ENCODE data around the gene PAPPA2.

The PAPPA2 gene

GRCh38 chr1:176775378-176775777, 312.4 kb downstream of the PAPPA2 start:
- DNase-seq = no peak

- no peak for DNase-seq
Observed at GRCh38 chr1:176775996-176776395, 313.0 kb downstream of the PAPPA2 start.

GRCh38 chr1:176778056-176778455, 315.1 kb downstream of the PAPPA2 start:
- DNase-seq = no peak

GRCh38 chr1:176779992-176780328, 317.0 kb downstream of the PAPPA2 start:
- no peak for DNase-seq

- DNase-seq = no peak
Observed at GRCh38 chr1:176783309-176783708, 320.3 kb downstream of the PAPPA2 start.

- no peak for DNase-seq
Observed at GRCh38 chr1:176785056-176785455, 322.1 kb downstream of the PAPPA2 start.

- no peak for DNase-seq
Observed at GRCh38 chr1:176785791-176786190, 322.8 kb downstream of the PAPPA2 start.

- no peak for DNase-seq
Observed at GRCh38 chr1:176786274-176786673, 323.3 kb downstream of the PAPPA2 start.

GRCh38 chr1:176789571-176790090, 326.7 kb downstream of the PAPPA2 start:
- DNase-seq = no peak

- DNase-seq = no peak
Observed at GRCh38 chr1:176790786-176791185, 327.8 kb downstream of the PAPPA2 start.

- no peak for DNase-seq
Observed at GRCh38 chr1:176791906-176792305, 328.9 kb downstream of the PAPPA2 start.

- DNase-seq = no peak
Observed at GRCh38 chr1:176794897-176795508, 332.0 kb downstream of the PAPPA2 start.

- DNase-seq = no peak
Observed at GRCh38 chr1:176795929-176796328, 333.0 kb downstream of the PAPPA2 start.

- DNase-seq = no peak
Observed at GRCh38 chr1:176796583-176796982, 333.6 kb downstream of the PAPPA2 start.

- no peak for DNase-seq
Observed at GRCh38 chr1:176799327-176799726, 336.4 kb downstream of the PAPPA2 start.

GRCh38 chr1:176800978-176801513, 338.1 kb downstream of the PAPPA2 start:
- DNase-seq = no peak

GRCh38 chr1:176801514-176802020, 338.6 kb downstream of the PAPPA2 start:
- no peak for DNase-seq

- no peak for DNase-seq
Observed at GRCh38 chr1:176802316-176802715, 339.3 kb downstream of the PAPPA2 start.

GRCh38 chr1:176803042-176803441, 340.1 kb downstream of the PAPPA2 start:
- DNase-seq = no peak

GRCh38 chr1:176803596-176803995, 340.6 kb downstream of the PAPPA2 start:
- DNase-seq = no peak

GRCh38 chr1:176809292-176809691, 346.3 kb downstream of the PAPPA2 start:
- no peak for DNase-seq

- no peak for DNase-seq
Observed at GRCh38 chr1:176811511-176812288, 348.7 kb downstream of the PAPPA2 start.

- no peak for DNase-seq
Observed at GRCh38 chr1:176815621-176816020, 352.6 kb downstream of the PAPPA2 start.

- no peak for DNase-seq
Observed at GRCh38 chr1:176816232-176816631, 353.3 kb downstream of the PAPPA2 start.
